ENCODE results near the gene GFOD1.
"Not testable (repeated sequence)": the region's sequence is repeated elsewhere in the genome, so short reads cannot be mapped to it uniquely, and the experiment has no call there.

GFOD1 gene

DNA sequence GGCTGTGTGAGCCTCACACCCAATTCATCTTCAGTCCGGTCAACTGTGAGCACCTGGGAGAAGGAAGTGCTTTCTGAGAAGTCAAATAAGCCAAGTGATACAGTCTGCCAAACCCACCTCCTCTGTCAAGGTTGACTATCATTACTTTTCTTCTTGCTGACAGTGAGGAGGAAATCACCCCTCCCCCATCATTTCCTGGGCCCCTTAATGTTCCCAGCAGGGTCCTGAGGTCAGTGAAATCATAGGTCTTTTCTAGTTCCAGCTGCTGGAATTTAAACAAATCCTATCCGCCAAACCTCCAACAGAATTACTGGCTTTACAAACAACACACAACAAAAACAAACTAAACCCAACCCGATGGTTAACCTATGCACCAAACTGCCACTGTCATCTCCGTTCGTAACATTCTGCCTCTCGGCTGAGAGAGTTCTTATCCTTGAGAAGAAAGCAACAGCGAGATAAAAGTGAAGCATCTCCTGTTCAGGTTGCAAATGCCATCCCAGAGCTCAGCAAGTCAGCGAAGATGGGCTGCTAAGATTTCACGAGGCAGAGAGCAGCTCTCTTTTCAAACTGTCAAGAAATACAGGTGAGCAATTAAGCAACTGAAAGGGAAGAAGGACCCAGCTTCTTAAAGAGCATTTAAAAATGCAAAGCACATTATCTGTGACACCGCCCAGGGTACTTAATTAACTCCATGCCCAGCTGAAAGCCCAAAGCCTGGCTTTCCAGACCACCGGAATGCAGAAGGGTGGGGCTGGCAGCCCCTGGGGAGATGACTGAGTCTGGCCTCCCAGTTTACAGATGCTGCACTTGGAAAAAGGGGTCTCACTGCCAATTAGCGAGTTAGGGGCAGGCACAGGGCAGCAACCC lies 24.7 kb downstream of the GFOD1 start:
- no peak for DNase-seq

DNA sequence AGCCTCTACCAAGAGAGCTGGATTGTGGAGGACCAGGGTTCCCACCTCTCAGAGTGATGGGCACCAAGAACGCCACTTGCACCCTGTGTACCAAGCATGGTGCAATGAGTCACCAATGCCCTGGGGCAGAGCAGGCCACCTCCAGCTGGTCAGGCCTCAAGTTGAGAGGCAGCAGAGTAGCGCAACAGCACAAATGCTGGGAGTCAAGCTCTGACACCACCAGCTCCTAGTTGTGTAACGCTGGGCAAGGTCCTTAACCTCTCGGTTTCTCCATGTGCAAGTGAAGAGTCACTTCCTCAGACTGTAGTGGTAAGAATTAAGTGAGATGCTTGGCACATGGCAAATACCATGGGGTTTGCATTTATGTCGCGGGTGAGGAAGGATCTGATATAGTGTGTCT lies 25.6 kb downstream of the GFOD1 start:
- no peak for DNase-seq

DNA sequence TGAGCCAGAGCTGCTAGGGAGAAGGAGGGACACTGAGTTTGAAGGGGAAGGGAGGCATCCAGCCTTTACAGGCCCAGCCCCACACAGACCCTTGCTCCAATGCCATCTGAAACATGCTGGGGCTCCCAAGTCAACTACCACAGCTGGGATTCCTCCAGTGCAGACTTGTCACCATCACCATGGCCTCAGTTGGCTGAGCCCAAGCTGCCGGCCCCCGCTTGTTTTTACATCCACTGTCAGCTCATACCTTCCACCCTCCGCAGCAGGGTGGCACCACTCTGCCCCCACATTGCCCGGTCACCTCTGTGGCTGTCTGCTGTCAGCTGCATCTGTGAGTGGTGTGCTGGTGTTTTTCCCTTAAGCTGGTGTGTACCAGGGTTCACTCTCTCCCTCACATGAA lies 26.1 kb downstream of the GFOD1 start:
- DNase-seq, result no peak

DNA sequence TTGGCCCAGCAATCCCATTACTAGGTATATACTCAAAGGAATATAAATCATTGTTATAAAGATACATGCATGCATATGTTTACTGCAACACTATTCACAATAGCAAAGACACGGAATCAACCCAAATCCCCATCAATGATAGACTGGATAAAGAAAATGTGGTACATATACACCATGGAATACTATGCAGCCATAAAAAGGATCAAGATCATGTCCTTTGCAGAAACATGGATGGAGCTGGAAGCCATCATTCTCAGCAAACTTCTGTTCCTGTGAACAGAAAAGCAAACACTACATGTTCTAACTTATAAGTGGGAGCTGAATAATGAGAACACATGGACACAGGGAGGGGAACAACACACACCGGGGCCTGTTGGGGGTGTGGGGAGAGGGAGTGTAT lies 27.1 kb downstream of the GFOD1 start:
- DNase-seq, result not testable (repeated sequence)

DNA sequence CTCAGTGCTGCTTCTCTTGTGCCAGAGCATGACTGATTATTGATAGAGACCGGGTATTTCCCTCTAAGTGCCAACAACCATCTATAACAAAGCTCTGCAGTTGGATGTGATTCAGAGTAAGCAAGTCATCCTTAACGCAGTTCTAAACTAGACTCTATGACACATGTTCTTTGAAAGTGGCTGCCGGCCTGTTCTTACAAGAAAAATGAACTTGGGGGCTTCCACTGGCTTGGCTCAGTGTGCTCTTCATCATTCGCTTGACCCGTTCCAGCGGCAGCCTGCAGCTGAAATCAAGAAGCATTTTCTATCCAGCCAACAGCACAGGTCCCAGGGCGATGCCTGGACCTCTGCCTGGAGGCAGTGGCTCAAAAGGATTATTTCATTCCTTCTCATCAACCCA lies 29.8 kb downstream of the GFOD1 start:
- no peak for DNase-seq

DNA sequence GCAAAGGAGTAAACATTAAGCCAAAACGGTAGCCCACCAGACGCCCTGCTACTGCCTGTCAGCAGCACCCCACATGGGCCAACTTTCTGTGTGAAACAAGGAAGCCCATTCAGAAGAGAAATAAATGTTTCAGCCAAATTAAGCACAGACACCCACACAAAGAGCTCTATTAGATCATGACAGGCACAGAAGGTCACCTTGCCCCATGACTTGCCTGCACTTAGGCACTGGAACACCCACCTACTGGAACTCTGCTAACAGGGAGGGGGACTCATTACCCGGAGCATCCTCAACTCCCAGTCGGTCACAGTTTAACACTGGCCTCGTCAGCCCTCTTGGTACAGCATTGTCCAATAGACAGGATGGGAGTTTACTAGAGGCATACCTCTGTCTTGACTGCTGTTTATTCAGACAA lies 31.8 kb downstream of the GFOD1 start:
- no peak for DNase-seq

DNA sequence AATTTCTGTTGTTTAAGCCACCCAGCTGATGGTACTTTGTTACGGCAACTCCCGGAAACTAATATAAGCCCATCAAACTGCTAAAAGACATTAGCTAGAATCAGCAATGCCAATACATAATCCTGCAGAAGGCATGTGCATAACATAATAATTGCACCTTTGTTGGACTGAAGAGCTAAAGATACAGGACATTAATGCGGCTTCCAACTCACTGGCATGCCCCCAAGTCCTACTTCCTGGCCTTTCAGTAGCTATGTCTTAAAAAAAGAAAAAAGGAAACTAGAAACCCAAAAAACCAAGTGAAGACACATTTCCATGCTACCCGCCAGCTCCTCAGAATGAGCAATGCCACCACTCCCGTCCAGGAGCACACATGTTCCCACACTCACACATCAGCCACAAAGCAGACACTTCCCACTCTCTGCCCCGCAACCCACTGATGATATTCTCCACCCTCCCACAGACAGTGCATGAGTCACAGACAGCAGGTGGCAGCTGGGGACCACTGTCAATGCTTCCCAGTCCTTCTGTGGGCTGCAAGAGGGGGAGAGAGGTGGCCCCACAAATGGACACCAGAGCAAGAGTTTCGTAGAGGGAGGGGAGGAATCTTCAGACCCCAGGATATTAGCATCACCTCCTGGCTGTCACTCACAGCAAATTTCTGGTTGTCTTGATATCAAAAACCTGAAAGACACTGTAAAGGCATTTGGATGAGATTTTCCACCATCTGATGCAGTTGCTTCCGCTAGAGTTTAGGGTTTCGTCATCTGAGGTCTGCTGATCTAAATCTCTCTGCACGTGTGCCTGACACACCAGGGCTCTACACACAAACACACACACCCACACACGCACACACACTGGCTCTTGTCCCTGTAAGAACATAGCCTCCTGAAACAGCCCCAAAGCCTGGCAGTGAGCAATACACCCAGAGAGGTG lies 32.8 kb downstream of the GFOD1 start:
- peak; percentile 63 for DNase-seq

DNA sequence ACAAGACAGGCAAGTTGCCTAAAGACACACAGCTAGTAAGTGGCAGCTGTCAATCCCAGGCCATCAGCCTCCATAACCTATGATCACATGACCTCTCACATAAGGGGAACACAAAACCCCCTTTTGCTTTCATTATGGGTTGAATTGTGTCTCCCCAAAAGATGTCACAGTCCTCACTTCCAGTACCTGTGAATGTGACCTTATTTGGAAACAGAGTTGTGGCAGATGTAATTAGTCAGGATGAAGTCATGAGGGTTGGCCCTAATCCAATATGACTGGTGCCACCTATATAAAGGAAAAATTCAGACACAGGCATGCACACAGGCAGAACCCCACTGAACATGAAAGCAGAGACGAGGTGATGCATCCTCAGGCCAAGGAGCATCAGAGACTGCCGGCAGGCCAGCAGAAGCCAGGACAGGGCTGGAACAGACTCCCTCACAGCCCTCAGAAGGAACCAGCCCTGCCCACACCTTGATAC lies 33.6 kb downstream of the GFOD1 start:
- DNase-seq, result peak; percentile 60

DNA sequence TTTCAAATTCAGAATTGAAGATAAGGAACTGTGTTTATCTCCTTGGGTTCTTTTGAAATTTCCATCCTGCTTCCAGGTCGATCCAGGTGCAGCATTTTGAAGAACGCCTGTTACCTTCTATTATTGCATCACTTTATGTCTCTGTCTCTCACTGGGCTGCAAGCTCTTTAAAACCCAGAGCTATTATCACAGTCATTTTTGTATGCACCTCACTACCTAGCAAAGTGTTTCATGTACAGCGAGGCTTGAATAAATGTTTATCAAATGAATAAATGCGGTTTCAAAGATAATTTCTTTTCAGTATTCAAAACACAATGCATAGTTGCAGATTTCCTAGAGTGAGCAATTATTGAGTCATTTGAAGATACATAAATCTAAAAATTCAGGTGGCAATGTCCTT lies 34.2 kb downstream of the GFOD1 start:
- DNase-seq, result no peak

DNA sequence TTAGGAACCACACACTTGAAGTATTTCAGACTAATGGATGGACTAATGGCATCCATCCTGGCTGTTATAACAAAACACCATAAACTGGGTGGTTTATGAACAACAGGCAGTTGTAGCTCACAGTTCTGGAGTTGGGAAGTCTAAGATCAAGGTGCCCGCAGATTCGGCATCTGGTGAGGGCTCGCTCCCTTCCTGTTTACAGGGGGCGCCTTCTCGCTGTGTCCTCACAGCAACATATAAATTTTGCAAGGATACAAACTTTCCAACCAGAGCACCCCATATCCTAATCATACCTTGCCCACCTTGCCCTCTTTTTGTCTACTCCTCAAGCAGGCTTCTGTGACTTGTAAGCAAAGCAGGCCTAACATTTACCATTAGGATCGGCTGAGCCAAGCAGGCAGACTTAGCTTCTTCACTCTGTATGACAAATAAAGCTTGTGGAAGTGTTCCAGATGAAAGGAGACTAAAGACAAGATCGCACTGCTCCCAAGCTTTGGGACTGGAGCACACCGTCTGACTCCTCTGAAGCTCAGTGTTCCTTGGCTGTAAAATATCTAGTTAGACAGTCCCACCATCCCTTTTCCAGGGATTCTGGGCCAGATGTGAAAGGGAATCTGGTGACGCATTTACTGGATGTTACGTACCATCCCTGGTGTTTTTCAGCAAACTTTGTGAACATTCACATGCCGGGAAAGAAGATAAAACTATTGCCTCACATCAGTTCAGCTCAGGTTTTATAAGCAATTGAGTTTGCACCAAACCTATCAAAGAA lies 34.9 kb downstream of the GFOD1 start:
- DNase-seq, result no peak

DNA sequence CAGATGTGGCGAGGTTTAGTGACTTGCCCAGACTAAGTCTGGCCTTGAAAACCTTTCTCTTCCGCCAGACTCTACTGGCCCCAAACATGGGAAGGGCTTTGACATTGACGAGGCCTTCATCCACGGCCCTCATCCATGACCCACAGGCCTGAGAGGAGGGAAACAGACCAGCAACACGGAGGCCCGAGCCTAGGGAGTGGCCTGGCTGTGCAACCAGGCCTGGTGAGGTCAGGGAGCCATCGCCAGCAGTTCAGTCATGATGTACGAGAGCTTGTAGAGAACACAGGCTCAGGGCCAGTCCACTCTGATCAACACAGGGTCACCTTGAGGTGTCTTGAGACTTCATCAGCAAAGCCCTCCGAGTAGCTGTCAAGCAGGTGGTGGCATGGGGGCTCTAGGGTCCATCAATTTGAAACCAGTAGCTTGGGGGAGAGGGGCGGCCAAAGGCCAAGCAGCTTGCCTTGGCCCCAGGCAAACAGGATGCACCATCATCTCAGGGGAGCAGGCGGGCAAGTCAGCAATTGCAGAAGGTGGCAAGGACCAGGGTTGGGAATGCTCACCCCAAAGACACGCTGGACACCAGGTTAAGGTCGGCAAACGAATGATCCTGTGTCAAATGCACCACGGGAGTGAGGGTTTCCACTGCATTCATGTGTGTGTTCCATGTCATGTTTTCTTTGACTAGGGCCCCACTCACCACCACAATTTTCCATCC lies 36.1 kb downstream of the GFOD1 start:
- no peak for DNase-seq

DNA sequence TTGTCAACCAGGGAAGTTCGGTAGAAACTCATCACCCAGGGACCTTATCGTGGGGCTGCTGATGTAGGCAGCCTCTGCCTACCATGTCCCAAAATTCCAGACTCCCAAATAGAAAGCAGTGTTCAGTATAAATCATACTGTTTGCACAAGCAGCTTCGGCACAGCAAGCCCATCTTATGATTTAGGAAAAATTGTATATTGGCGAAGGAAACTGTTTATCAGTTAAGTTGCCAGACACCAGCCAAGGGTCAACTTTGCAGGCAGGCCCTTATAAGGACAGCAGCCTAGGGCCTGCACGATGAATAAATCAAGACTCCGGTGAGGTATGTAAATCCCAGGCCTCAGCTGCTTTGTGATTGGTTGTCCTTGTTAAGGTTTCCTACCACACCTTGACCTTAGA lies 36.8 kb downstream of the GFOD1 start:
- DNase-seq, result no peak

DNA sequence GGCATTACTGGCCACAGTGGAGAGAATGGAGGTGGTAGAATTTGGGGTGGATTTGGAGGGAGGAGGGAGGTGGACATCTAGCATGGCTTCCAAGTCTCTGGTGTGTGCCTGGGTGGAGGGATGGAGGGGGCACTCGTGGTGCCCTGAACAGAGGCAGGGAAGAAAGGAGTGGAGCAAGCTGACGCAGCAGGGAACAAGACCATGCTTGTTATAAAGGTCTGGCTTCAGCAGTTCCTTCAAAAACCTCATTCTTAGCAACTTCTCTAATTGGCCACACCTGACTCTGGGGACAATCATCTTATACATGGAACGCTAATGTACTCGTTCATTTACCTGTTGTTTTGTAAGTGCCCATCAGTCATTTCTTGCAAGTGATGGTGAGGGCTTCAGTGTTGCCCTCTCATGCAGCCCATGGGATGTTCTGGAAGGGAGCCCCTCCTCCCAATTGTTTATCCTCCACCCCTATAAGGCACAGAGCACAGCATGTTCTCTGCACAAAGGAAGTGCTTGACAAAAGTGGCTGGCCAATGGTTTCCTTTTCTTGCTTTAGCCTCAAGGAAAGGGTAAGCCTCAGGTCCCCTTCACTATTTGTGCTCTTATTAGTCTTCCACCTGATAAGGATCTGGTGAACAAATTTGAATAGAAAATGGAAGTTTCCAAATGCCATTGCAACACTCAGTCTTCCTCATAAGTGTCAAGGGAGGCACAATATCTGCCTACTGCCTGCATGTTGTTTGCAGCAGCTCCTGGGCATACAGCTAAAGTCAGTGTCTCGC lies 39.3 kb downstream of the GFOD1 start:
- DNase-seq, result peak; percentile 20

DNA sequence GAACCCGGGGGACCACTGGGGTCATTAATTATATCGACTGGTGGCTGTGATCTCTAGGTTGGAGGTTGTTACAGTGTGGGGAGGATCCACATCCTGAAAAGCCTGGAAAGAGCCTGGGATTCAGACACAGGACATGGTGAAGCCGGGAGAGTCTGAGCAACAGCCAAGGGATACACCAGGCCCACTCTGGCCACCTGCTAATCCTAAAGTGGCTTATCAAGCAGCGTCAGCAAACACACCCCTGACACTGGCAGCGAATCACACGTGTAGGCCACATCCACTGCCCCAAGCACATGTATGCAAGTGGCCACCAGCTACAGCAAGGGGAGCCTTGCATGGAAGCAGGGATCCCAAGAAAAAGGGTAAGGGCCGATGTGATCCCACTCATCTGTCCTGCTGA lies 41.0 kb downstream of the GFOD1 start:
- peak; percentile 30 for DNase-seq

DNA sequence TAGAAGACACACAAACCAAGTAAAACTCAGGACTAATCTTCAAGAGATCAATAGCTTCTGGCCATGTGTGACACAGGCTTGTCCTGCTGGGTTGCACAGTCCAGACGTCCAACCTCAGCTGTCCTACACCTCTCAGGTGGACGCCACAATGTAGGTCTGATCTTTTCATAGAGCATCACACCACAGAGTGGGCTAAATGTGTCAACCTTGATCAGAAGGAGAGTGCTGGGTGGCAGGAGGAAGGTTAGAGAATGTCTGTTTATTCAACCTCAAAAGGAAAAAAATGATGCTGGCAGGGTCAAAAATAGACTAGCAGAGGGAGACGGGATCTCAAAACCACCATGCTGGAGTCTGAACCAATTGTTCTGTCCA lies 41.7 kb downstream of the GFOD1 start:
- no peak for DNase-seq

DNA sequence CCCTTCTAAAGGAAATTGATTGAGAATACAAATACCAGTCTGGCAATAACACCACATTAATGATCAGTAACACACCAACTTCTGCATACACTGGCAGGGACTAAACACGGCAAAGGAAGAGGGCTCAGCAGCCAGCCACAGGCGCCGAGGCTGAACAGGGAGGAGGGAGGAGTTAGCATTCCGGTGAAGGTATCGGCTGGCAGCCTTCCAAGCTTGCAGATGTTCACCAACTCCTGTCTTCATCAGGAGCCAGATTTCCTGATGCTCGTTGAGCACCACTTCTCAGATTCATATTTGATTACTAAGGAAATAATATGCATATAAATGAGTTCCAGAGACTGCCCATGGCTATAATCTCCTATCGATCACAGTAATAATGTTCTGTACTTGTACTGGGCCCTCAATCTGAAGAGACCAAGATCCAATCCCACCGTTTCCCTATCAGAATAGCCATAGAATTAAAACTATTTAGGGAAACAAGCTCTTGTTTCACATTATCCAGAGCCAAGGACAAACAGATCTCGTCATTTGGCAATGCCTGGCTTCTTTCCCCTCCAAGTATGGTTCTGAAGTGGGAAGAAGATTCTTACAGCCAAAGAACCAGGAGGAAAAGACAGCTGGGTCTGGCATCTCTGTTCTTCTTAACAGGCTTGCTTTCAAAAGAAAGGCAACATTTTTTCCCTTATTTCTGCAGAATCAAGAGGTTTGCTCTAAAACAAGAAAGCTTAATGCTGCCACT lies 42.2 kb downstream of the GFOD1 start:
- peak; percentile 54 for DNase-seq

DNA sequence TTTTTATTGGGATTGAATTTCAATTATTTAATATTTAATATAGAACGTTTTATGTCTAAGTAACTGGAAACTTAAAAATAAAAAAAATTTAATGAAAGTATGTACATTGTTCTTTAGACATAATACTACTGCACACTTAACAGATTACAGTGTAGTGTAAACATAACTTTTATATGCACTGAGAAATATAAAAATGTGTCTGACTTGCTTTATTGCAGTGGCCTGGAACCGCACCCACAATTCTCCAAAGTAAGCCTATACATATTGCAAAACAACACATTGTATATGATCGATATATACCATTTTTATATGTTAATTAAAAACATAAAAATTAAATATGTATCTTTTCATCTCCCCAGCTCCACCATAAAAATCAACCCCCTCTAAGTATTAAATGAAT lies 42.8 kb downstream of the GFOD1 start:
- no peak for DNase-seq

DNA sequence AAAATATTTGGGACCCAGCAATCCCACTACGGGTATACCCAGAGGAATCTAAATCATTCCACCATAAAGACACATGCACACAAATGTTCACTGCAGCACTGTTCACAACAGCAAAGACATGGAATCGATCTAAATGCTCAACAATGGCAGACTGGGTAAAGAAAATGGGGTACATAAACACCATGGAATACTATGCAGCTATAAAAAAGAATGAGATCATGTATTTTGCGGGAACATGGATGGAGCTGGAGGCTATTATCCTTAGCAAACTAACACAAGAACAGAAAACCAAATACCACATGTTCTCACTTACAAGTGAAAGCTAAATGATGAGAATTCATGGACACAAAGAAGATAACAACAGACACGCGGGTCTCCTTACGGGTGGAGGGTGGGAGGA lies 43.4 kb downstream of the GFOD1 start:
- not testable (repeated sequence) for DNase-seq

DNA sequence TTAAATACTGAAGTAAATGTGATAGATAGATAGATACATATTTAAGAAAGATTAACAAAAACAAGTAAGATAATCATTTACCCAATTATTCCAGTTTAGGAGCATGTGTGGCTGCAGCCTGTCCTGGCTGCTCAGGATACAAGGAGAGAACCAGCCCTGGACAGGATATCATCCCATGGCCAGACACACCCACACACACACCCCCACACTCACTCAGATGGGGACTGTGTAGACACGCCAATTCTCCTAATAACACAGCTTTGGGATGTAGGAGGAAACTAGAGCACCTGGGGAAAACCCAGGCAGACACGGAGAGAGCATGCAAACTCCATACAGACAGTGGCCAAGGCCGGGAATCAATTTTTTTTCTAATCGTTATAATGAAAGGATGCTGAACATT lies 45.6 kb downstream of the GFOD1 start:
- DNase-seq, result no peak

DNA sequence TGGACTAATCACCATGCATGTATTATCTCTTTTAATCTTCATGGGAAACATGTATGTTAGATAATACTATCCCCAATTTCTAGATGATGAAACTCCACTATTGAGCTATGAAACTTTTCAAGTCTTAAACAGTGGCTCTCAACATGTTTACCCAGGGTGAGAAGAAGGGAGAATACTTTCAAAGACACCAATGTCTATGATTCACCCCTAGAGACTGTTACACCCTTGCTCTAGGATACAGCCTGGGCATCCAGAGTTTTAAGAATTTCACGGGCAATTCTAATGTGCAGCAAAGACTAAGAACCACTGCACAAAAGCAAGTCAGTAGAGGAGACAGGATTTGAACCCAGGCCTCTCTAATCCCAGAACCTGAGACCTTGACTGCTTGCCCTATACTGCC lies 47.8 kb downstream of the GFOD1 start:
- no peak for DNase-seq

DNA sequence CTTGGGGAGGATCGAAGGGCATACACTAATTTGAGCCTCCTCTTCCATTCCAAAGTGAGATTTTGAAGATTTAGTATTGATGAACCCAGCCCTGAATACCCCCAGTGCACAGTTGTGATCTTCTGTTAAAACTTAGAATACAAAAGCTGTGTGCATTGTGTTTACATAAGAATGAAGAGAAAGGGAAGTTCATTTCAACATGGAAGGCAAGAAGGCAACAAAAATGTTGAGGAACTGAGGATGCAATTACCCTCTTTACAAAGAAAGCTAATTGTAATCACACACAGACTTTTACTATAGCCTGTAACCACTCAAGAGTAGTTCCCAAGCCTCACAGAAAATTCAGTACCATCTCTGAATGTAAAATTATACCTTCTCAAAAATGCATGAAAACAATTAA lies 49.3 kb downstream of the GFOD1 start:
- DNase-seq, result no peak

Data from hematopoietic multipotent progenitor cell treated with erythropoietin and hydrocortisone succinate and interleukin-3 and kit ligand, for 8 days (in vitro differentiated cells).